ENCODE results near the gene TRIM33. TPM values are rescaled to one million over a fixed set of nuclear protein-coding genes. Genes with fewer than 3 reads are reported as not detected.

The TRIM33 gene
- total RNA-seq = 21.9 and 26.5 TPM in 2 replicates

DNA sequence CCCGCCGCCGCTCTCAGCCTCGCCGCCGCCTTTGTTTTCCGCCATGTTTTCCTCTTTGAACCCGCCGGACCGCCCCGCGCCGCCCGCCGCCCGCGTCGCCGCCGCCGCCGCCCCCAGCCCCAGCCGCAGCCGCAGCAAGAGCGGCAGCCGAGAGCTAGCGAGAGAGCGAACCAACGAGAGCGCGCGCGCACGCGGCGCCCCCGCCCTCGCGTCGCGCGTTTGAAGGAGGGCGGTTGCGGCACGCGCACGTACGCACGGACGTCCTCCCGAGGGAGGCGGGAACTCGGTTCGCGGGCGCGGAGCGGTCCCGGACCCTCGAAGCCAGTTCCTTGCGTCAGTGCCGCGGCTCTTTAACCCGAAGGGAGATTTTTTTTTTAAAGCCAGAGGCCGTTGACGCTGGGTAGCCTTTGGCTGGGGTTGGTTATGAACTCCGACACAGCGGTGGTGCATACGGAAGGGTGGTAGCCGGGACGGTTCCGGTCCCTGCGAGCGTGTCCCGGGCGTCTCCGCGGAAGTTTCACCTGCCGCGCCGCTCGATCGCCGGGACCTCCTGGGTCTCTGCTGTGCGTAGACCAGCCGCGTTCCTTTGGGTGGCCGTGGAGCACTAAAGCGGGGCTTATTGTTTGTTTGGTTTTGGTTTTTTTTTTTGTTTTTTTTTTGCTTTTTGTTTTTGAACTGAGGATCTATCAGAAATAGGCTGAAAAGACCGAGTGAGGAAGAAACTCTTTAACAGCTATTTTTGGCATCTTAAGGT, at the start of gene TRIM33:
TRIM33 (minus strand) TSS at position 172 of the 754 bp plus-strand sequence; CDS start at position 45, 127 bp downstream.

Other genes starting within 250 kb of the TRIM33 start
- 32.4 and 40.1 TPM in 2 replicates for gene BCAS2, start 70.4 kb upstream of the TRIM33 start, total RNA-seq
- 0.18 and 0.47 TPM in 2 replicates for gene DENND2C, start 158.8 kb upstream of the TRIM33 start, total RNA-seq
- not detected in 2 replicates for gene AMPD1, start 184.3 kb upstream of the TRIM33 start, total RNA-seq
- gene NRAS, start 205.6 kb upstream of the TRIM33 start, total RNA-seq = 53.8 and 64.7 TPM in 2 replicates
- gene CSDE1, start 246.8 kb upstream of the TRIM33 start, total RNA-seq = 840 and 884 TPM in 2 replicates